ENCODE data around the gene ADAM19.

- no peak for TF ChIP-seq FOS (IDR thresholded peaks at IDR 0.05; ENCODE audit: low read depth, low read length)
- TF ChIP-seq POLR2A (IDR thresholded peaks at IDR 0.05; ENCODE audit: low read depth, low read length) = no peak
- TF ChIP-seq CTCF (conservative IDR thresholded peaks at IDR 0.05; ENCODE audit: low read depth, low read length) = no peak
These were observed 22.9 kb downstream of the ADAM19 start for GRCh38 chr5:157552650-157553049.
